ENCODE data around the gene TBP. TPM values are rescaled to one million over a fixed set of nuclear protein-coding genes. Genes with fewer than 3 reads are reported as not detected.
A peak's percentile ranks its signal among the peaks of the same experiment; 100 is the strongest.

Gene TBP
- total RNA-seq, 1 donor = 11.9 TPM

DNA sequence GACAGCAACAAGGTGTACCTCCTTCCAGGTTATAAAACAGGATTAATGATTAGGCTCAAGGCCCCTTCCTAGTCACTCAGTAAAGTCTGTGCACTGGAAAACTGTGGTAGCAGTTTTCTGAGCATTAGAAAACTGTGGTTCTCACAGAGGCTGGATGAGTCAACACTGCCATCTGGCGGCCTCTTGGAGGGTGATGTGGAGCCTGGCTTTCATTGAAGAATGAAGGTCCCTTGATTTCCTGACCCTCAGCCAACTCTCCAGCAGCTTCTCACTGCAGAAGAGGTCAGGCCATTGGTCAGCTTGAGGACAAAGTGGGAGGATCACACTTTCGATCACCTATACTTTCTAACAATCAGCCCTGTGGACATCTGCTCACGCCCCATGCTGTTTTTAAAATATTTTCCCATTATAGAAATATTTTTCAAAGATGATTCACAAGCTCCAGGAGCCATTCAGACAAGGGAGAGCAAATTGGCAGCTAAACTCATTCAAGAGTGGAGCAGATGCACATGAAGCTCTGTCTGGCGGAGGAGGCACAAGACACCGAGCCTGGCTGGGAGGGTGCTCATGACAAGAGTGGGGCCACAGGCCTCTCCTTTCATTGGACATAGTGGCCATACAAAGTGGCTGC lies 24.2 kb upstream of the TBP start:
- Histone ChIP-seq H3K36me3 (ENCODE audit: insufficient read depth, low read length) (peaks cover 18% of the 10 kb centered on the region), H3K4me1 (ENCODE audit: insufficient read depth, low read length) (peaks cover 5% of the 10 kb centered on the region), H4K20me1 (ENCODE audit: insufficient read depth, low read length) (peaks cover 7% of the 10 kb centered on the region), H3K27me3 (ENCODE audit: insufficient read depth, low read length) (no peaks in the 10 kb centered on the region), H3K4me3 (ENCODE audit: insufficient read depth, low read length) (no peak overlapping the region), H2AFZ (ENCODE audit: low read length) (no peak overlapping the region), H3K79me2 (ENCODE audit: insufficient read depth, low read length) (no peaks in the 10 kb centered on the region), H3K27ac (ENCODE audit: low read depth, low read length) (no peak overlapping the region), H3K4me2 (ENCODE audit: insufficient read depth, low read length) (peak overlapping the region; percentile 5), H3K9me3 (ENCODE audit: low read depth, low read length) (no peaks in the 10 kb centered on the region)
- peak; percentile 80 for DNase-seq (ENCODE audit: insufficient read length, low spot score, missing footprints)
- TF ChIP-seq, protein P1, sequence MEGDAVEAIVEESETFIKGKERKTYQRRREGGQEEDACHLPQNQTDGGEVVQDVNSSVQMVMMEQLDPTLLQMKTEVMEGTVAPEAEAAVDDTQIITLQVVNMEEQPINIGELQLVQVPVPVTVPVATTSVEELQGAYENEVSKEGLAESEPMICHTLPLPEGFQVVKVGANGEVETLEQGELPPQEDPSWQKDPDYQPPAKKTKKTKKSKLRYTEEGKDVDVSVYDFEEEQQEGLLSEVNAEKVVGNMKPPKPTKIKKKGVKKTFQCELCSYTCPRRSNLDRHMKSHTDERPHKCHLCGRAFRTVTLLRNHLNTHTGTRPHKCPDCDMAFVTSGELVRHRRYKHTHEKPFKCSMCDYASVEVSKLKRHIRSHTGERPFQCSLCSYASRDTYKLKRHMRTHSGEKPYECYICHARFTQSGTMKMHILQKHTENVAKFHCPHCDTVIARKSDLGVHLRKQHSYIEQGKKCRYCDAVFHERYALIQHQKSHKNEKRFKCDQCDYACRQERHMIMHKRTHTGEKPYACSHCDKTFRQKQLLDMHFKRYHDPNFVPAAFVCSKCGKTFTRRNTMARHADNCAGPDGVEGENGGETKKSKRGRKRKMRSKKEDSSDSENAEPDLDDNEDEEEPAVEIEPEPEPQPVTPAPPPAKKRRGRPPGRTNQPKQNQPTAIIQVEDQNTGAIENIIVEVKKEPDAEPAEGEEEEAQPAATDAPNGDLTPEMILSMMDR (IDR thresholded peaks at IDR 0.05; ENCODE audit: extremely low read depth, low read depth, low read length) = peak; percentile 98

DNA sequence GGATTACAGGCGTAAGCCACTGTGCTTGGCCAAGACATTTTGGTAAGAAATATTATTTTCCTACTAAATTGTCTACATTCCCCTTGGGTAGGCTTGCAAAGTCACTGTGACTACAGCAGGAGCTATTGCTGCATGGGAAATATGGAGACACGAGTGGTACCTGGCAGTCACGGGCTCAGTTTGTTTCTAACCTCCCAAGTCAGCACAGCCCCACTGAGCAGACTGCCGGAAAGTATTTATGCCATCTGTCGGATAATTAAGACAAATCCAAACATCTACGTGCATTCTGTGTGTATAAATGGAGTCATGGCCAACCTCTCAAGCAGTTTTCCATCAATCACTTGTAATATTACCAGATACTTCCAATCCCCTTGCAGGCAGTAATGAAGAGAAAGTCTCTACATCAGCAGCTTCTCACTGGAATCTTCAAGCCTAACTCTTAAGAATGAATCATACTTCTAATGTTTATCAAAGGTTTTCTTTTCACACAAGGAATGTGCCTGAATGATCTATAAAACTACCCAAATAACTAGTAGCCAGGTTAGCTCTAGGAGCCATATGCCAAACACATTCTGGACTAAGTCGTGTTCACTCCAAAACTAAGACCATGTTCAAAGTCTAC lies 21.2 kb upstream of the TBP start:
- peak; percentile 5 for DNase-seq (ENCODE audit: insufficient read length, low spot score, missing footprints)
- Histone ChIP-seq H3K36me3 (ENCODE audit: insufficient read depth, low read length) (peaks cover 48% of the 10 kb centered on the region), H4K20me1 (ENCODE audit: insufficient read depth, low read length) (peaks cover 23% of the 10 kb centered on the region), H3K79me2 (ENCODE audit: insufficient read depth, low read length) (peaks cover 11% of the 10 kb centered on the region), H3K4me2 (ENCODE audit: insufficient read depth, low read length) (no peak overlapping the region), H3K27ac (ENCODE audit: low read depth, low read length) (no peak overlapping the region), H3K9me3 (ENCODE audit: low read depth, low read length) (no peaks in the 10 kb centered on the region), H3K4me1 (ENCODE audit: insufficient read depth, low read length) (peaks cover 5% of the 10 kb centered on the region), H3K27me3 (ENCODE audit: insufficient read depth, low read length) (no peaks in the 10 kb centered on the region), H2AFZ (ENCODE audit: low read length) (no peak overlapping the region), H3K4me3 (ENCODE audit: insufficient read depth, low read length) (no peak overlapping the region)
- TF ChIP-seq, protein P1 (IDR thresholded peaks at IDR 0.05; ENCODE audit: extremely low read depth, low read depth, low read length) = no peak

DNA sequence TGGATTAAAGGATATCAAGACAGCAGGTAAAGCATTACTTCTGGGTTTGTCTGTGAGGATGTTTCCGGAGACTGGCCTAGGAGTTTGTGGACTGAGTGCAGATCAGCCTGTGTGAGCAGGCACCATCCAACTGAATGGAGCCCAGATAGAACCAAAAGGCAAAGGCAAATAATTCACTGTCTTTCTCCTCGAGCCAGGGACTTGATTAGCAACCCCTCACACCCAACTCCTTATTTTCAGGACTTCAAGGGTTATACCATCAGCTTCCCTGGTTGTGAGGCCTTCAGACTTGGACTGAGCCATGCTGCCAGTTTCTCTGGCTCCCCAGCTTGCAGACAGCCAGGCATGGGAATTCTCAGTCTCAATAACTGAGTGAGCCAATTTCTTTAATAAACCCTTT lies 20.4 kb upstream of the TBP start:
- H3K9me3 ChIP-seq (ENCODE audit: low read depth, low read length) = no peaks in the 10 kb centered on the region
- no peak overlapping the region for H2AFZ ChIP-seq (ENCODE audit: low read length)
- H3K4me1 ChIP-seq (ENCODE audit: insufficient read depth, low read length) = peaks cover 5% of the 10 kb centered on the region
- DNase-seq (ENCODE audit: insufficient read length, low spot score, missing footprints) = no peak
- H3K36me3 ChIP-seq (ENCODE audit: insufficient read depth, low read length) = peaks cover 54% of the 10 kb centered on the region
- TF ChIP-seq, protein P1 (IDR thresholded peaks at IDR 0.05; ENCODE audit: extremely low read depth, low read depth, low read length) = no peak
- H4K20me1 ChIP-seq (ENCODE audit: insufficient read depth, low read length) = peaks cover 23% of the 10 kb centered on the region
- no peak overlapping the region for H3K4me3 ChIP-seq (ENCODE audit: insufficient read depth, low read length)
- peaks cover 15% of the 10 kb centered on the region for H3K79me2 ChIP-seq (ENCODE audit: insufficient read depth, low read length)
- H3K27me3 ChIP-seq (ENCODE audit: insufficient read depth, low read length) = no peaks in the 10 kb centered on the region
- no peak overlapping the region for H3K27ac ChIP-seq (ENCODE audit: low read depth, low read length)
- H3K4me2 ChIP-seq (ENCODE audit: insufficient read depth, low read length) = no peak overlapping the region

DNA sequence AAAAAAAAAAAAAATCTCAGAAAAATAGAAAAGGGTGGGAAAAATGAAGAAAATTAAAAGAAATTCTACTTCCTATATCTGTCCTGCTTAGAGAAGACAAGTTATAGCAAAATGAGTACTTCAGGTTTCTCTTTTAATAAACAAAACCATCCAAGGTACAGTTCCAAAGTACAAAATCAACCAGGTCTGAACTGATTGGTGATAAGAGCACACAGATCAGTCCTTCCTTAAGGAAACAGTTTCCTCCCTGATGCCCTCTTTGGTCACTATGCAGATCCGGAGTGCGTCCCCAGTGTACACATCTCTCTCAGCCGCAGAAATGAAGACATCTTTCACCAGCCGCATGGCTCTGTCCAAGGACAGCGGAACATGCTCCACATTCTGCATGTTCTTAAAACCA lies 19.2 kb upstream of the TBP start:
- peaks cover 62% of the 10 kb centered on the region for H3K36me3 ChIP-seq (ENCODE audit: insufficient read depth, low read length)

More for the DNA sequence above, 19.2 kb upstream of the TBP start:
- TF ChIP-seq, protein P1 (IDR thresholded peaks at IDR 0.05; ENCODE audit: extremely low read depth, low read depth, low read length) = no peak
- no peaks in the 10 kb centered on the region for H3K9me3 ChIP-seq (ENCODE audit: low read depth, low read length)
- H4K20me1 ChIP-seq (ENCODE audit: insufficient read depth, low read length) = peaks cover 23% of the 10 kb centered on the region
- DNase-seq (ENCODE audit: insufficient read length, low spot score, missing footprints) = no peak
- no peak overlapping the region for H3K27ac ChIP-seq (ENCODE audit: low read depth, low read length)
- peaks cover 4% of the 10 kb centered on the region for H3K4me1 ChIP-seq (ENCODE audit: insufficient read depth, low read length)
- no peaks in the 10 kb centered on the region for H3K27me3 ChIP-seq (ENCODE audit: insufficient read depth, low read length)
- H3K4me2 ChIP-seq (ENCODE audit: insufficient read depth, low read length) = no peak overlapping the region
- no peak overlapping the region for H2AFZ ChIP-seq (ENCODE audit: low read length)
- H3K4me3 ChIP-seq (ENCODE audit: insufficient read depth, low read length) = no peak overlapping the region
- peaks cover 26% of the 10 kb centered on the region for H3K79me2 ChIP-seq (ENCODE audit: insufficient read depth, low read length)
